IMR-90 (cell line): ENCODE measurements around the gene CYS1. TPM values are rescaled to one million over a fixed set of nuclear protein-coding genes. Genes with fewer than 3 reads are reported as not detected.

Source experiments
- ATAC-seq: fragments of 200-7000 bp; cut with Tn5 transposase; 2 replicates; pipeline ENCODE4 v1.9.1; 2020; ENCODE audit warnings: low read depth, mild to moderate bottlenecking, moderate library complexity
- BruUV-seq: library from RNA; stranded (reverse); fragments of 400-500 nt; replicated peaks from 2 replicates; lab custom pipeline; 2021; lab: Mats Ljungman, UMichigan
- CTCF ChIA-PET: fragments of 300-600 bp; formaldehyde crosslinking; extraction: SDS; loops from one replicate; lab custom pipeline; 2021; ENCODE audit warnings: antibody characterized with exemption; lab: Yijun Ruan, JAX
- POLR2A ChIA-PET: fragments of 300-600 bp; sonication (Branson Sonifier 250); formaldehyde crosslinking; loops from one replicate; lab custom pipeline; 2022; ENCODE audit warnings: antibody characterized with exemption; ENCODE audit not compliant: unreplicated experiment; lab: Charles Lee
- DNase-seq: peaks from one replicate; pipeline ENCODE4 v3.0.0; 2013
- H2AFZ ChIP-seq: replicated peaks from 2 replicates; pipeline ENCODE3; 2013; ENCODE audit warnings: low read length, mild to moderate bottlenecking; ENCODE audit not compliant: poor library complexity
- H2AK5ac ChIP-seq: 2 replicates; pipeline ENCODE4 v1.6.1; 2013; ENCODE audit warnings: low read depth, low read length, inconsistent platforms
- H2AK9ac ChIP-seq: replicated peaks from 2 replicates; pipeline ENCODE3; 2013; ENCODE audit warnings: mild to moderate bottlenecking, low read depth, low read length, moderate library complexity; ENCODE audit not compliant: poor library complexity
- H2BK120ac ChIP-seq: 2 replicates; pipeline ENCODE4 v1.6.1; 2013; ENCODE audit warnings: low read depth, low read length, inconsistent platforms
- H2BK15ac ChIP-seq: 3 replicates; pipeline ENCODE4 v1.6.1; 2013; ENCODE audit warnings: low read depth, low read length, inconsistent platforms
- H2BK20ac ChIP-seq: 2 replicates; pipeline ENCODE4 v1.6.1; 2013; ENCODE audit warnings: low read depth, mild to moderate bottlenecking, inconsistent platforms, low read length, moderate library complexity
- H2BK5ac ChIP-seq: 2 replicates; pipeline ENCODE4 v1.6.1; 2013; ENCODE audit warnings: mild to moderate bottlenecking, low read depth, low read length, inconsistent platforms; ENCODE audit not compliant: poor library complexity, severe bottlenecking
- H3K14ac ChIP-seq: replicated peaks from 2 replicates; pipeline ENCODE4 v1.6.1; 2013; ENCODE audit warnings: low read depth, low read length, inconsistent platforms
- H3K18ac ChIP-seq: 2 replicates; pipeline ENCODE4 v1.6.1; 2013; ENCODE audit warnings: low read depth, low read length, control low read depth
- H3K23ac ChIP-seq: 2 replicates; pipeline ENCODE4 v1.6.1; 2013; ENCODE audit warnings: low read depth, low read length, inconsistent platforms
- H3K27ac ChIP-seq: 2 replicates; pipeline ENCODE4 v1.5.1; 2013; ENCODE audit warnings: mild to moderate bottlenecking, control low read depth, low read length; ENCODE audit not compliant: insufficient read depth
- H3K27me3 ChIP-seq: 2 replicates; pipeline ENCODE4 v1.6.1; 2013; ENCODE audit warnings: low read length; ENCODE audit not compliant: control insufficient read depth, insufficient read depth
- H3K36me3 ChIP-seq: 2 replicates; pipeline ENCODE4 v1.6.1; 2013; ENCODE audit warnings: low read length, mixed read lengths; ENCODE audit not compliant: control insufficient read depth, insufficient read depth
- H3K4ac ChIP-seq: 2 replicates; pipeline ENCODE4 v1.6.1; 2013; ENCODE audit warnings: low read depth, low read length, inconsistent platforms
- H3K4me1 ChIP-seq: 2 replicates; pipeline ENCODE4 v1.6.1; 2013; ENCODE audit warnings: low read length, mixed read lengths; ENCODE audit not compliant: control insufficient read depth, insufficient read depth
- H3K4me2 ChIP-seq: 2 replicates; pipeline ENCODE4 v1.6.1; 2013; ENCODE audit warnings: low read depth, mild to moderate bottlenecking, control low read depth, low read length, moderate library complexity
- H3K4me3 ChIP-seq: 2 replicates; pipeline ENCODE4 v1.5.1; 2013; ENCODE audit warnings: low read depth, mild to moderate bottlenecking, control low read depth, low read length, moderate library complexity; ENCODE audit not compliant: insufficient read depth
- H3K56ac ChIP-seq: 2 replicates; pipeline ENCODE4 v1.6.1; 2013; ENCODE audit warnings: low read length, inconsistent platforms; ENCODE audit not compliant: insufficient read depth; ENCODE audit errors: extremely low read depth
- H3K79me1 ChIP-seq, 2 experiments: 2 replicates each; pipeline ENCODE4 v1.6.1; 2013; ENCODE audit warnings: low read length in 2 of 2, inconsistent platforms in 1 of 2, low read depth in 1 of 2
- H3K9ac ChIP-seq: 2 replicates; pipeline ENCODE4 v1.6.1; 2013; ENCODE audit warnings: low read depth, low read length, control low read depth
- H3K9me1 ChIP-seq: 2 replicates; pipeline ENCODE4 v1.6.1; 2013; ENCODE audit warnings: low read length, inconsistent platforms; ENCODE audit not compliant: insufficient read depth
- H3K9me3 ChIP-seq: 2 replicates; pipeline ENCODE4 v1.6.1; 2013; ENCODE audit warnings: low read length; ENCODE audit not compliant: control insufficient read depth, insufficient read depth
- H4K20me1 ChIP-seq: 2 replicates; pipeline ENCODE4 v1.6.1; 2013; ENCODE audit warnings: low read length, inconsistent platforms; ENCODE audit not compliant: insufficient read depth
- H4K5ac ChIP-seq: 2 replicates; pipeline ENCODE4 v1.6.1; 2013; ENCODE audit warnings: mild to moderate bottlenecking, low read depth, low read length, control low read depth
- H4K8ac ChIP-seq, 2 experiments: 2 replicates each; pipeline ENCODE4 v1.6.1; 2013; ENCODE audit warnings: low read depth in 2 of 2, low read length in 2 of 2, control low read depth in 1 of 2, inconsistent platforms in 1 of 2
- H4K91ac ChIP-seq: 2 replicates; pipeline ENCODE4 v1.6.1; 2013; ENCODE audit warnings: low read depth, low read length, inconsistent platforms; ENCODE audit not compliant: insufficient read depth
- CEBPB ChIP-seq: IDR thresholded peaks from 2 replicates; pipeline ENCODE4 v1.6.1; 2012; ENCODE audit warnings: low read depth, low read length, improper control_type of control experiment
- FOS ChIP-seq: fragments of 150-350 bp; IDR thresholded peaks from 2 replicates; pipeline ENCODE4 v1.6.1; 2016; ENCODE audit warnings: low read depth, low read length
- MAZ ChIP-seq: IDR thresholded peaks from 2 replicates; pipeline ENCODE4 v1.6.1; 2012; ENCODE audit warnings: low read depth, mild to moderate bottlenecking, low read length, improper control_type of control experiment, moderate library complexity, borderline replicate concordance
- MXI1 ChIP-seq: IDR thresholded peaks from 2 replicates; pipeline ENCODE4 v1.6.1; 2012; ENCODE audit warnings: low read depth, mild to moderate bottlenecking, low read length, moderate library complexity, borderline replicate concordance
- RAD21 ChIP-seq: IDR thresholded peaks from 2 replicates; pipeline ENCODE4 v1.6.1; 2012; ENCODE audit warnings: low read length, improper control_type of control experiment
- RFX5 ChIP-seq: IDR thresholded peaks from 2 replicates; pipeline ENCODE4 v1.8.0; 2012; ENCODE audit warnings: low read depth, mild to moderate bottlenecking, low read length, moderate library complexity
- SMC3 ChIP-seq: fragments of 150-350 bp; IDR thresholded peaks from 2 replicates; pipeline ENCODE4 v1.6.1; 2016; ENCODE audit warnings: low read depth, mild to moderate bottlenecking, antibody characterized with exemption, low read length, moderate library complexity
- USF2 ChIP-seq: fragments of 150-350 bp; IDR thresholded peaks from 2 replicates; pipeline ENCODE4 v1.6.1; 2017; ENCODE audit warnings: mild to moderate bottlenecking, antibody characterized with exemption, low read length, low read depth
- WGBS, 2 experiments: methylation state at CpG; one replicate each; pipeline versions ENCODE4 v1.1.5 to v1.1.7; 2013; ENCODE audit warnings: missing lambda C conversion rate in 2 of 2; ENCODE audit not compliant: insufficient read length in 1 of 2; ENCODE audit errors: extremely low coverage in 2 of 2; 5-methylcytosine and 5-hydroxymethylcytosine counted together
- dilution Hi-C: fragments of 300-500 bp; cut with HindIII; formaldehyde crosslinking; loops from one replicate; pipeline ENCODE4 v1.14.3; 2018; ENCODE audit warnings: low sequenced_read_pairs; ENCODE audit not compliant: unreplicated experiment
- in situ Hi-C: fragments of 300-500 bp; cut with MboI; formaldehyde crosslinking; loops from 3 replicates; pipeline ENCODE4 v1.14.3; 2019; ENCODE audit warnings: low sequenced_read_pairs, inconsistent platforms, mixed read lengths
- intact Hi-C: fragments of 100-400 bp; cut with micrococcal nuclease; formaldehyde crosslinking; loops from 2 replicates; pipeline ENCODE4 v1.10.0; 2022
- polyA plus RNA-seq, 3 experiments: library from polyadenylated mRNA; depleted of rRNA; stranded (reverse); fragments of >200 nt; gene quantifications; 2 replicates each; pipeline ENCODE4 v1.2.3, GENCODE V29; 2012; ENCODE audit warnings: low replicate concordance in 1 of 3
- total RNA-seq: library from RNA; depleted of rRNA; stranded (reverse); fragments of >200 nt; gene quantifications from 2 replicates; pipeline ENCODE4 v1.2.3, GENCODE V29; 2012
- TF ChIP-seq, protein P1 (sequence below): conservative IDR thresholded peaks from 2 replicates; pipeline ENCODE4 v1.5.1; 2012; ENCODE audit warnings: mild to moderate bottlenecking, low read depth, low read length, improper control_type of control experiment
- TF ChIP-seq, protein P2 (sequence below): fragments of 150-350 bp; IDR thresholded peaks from 2 replicates; pipeline ENCODE4 v1.6.1; 2016; ENCODE audit warnings: low read depth, mild to moderate bottlenecking, low read length, moderate library complexity, borderline replicate concordance

Gene CYS1
- total and polyA plus RNA-seq, 2 of the 4 experiments (the other 2 are of a cell fraction), result under 0.01 to 0.12 TPM

GRCh38 chr2:10012963-10013461 lies 67.2 kb downstream of the CYS1 start:
- no peak overlapping the region for H3K14ac ChIP-seq
- no peak overlapping the region for H3K18ac ChIP-seq
- peaks cover 5% of the 10 kb centered on the region for H3K9me3 ChIP-seq
- 92% methylated on average over 17 of the region's 29 CpGs; no CpG with 5 or more reads in 1 of the 2 experiments for WGBS, 2 experiments
- no peak overlapping the region for H2AFZ ChIP-seq
- no peak overlapping the region for H3K9ac ChIP-seq
- no peaks in the 10 kb centered on the region for H3K79me1 ChIP-seq
- H2AK5ac ChIP-seq, result no peak overlapping the region
- intact Hi-C loops, result no loop called here
- no peak overlapping the region for H2BK5ac ChIP-seq
- H3K4me1 ChIP-seq, result peaks cover 21% of the 10 kb centered on the region
- in situ Hi-C loops, result no loop called here
- ATAC-seq, result no peak
- H4K8ac ChIP-seq, result no peak overlapping the region
- no peaks in the 10 kb centered on the region for H4K20me1 ChIP-seq
- H2BK120ac ChIP-seq, result no peak overlapping the region
- H3K9me1 ChIP-seq, result peaks cover 8% of the 10 kb centered on the region
- H3K36me3 ChIP-seq, result no peaks in the 10 kb centered on the region
- no peak overlapping the region for H3K56ac ChIP-seq
- no peak overlapping the region for H2AK9ac ChIP-seq
- DNase-seq, result no peak
- POLR2A ChIA-PET, result no interaction called here
- no TSS peak for BruUV-seq
- H2BK15ac ChIP-seq, result no peak overlapping the region
- TF ChIP-seq MXI1, result no peak
- TF ChIP-seq RAD21, result no peak
- no peak for TF ChIP-seq CEBPB
- TF ChIP-seq, protein P1, sequence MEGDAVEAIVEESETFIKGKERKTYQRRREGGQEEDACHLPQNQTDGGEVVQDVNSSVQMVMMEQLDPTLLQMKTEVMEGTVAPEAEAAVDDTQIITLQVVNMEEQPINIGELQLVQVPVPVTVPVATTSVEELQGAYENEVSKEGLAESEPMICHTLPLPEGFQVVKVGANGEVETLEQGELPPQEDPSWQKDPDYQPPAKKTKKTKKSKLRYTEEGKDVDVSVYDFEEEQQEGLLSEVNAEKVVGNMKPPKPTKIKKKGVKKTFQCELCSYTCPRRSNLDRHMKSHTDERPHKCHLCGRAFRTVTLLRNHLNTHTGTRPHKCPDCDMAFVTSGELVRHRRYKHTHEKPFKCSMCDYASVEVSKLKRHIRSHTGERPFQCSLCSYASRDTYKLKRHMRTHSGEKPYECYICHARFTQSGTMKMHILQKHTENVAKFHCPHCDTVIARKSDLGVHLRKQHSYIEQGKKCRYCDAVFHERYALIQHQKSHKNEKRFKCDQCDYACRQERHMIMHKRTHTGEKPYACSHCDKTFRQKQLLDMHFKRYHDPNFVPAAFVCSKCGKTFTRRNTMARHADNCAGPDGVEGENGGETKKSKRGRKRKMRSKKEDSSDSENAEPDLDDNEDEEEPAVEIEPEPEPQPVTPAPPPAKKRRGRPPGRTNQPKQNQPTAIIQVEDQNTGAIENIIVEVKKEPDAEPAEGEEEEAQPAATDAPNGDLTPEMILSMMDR, result no peak
- TF ChIP-seq MAZ, result no peak
- no peak for TF ChIP-seq FOS
- TF ChIP-seq USF2, result no peak
- TF ChIP-seq RFX5, result no peak
- TF ChIP-seq SMC3, result no peak
- TF ChIP-seq, protein P2, sequence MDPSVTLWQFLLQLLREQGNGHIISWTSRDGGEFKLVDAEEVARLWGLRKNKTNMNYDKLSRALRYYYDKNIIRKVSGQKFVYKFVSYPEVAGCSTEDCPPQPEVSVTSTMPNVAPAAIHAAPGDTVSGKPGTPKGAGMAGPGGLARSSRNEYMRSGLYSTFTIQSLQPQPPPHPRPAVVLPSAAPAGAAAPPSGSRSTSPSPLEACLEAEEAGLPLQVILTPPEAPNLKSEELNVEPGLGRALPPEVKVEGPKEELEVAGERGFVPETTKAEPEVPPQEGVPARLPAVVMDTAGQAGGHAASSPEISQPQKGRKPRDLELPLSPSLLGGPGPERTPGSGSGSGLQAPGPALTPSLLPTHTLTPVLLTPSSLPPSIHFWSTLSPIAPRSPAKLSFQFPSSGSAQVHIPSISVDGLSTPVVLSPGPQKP, result no peak
- H3K4ac ChIP-seq, result no peak overlapping the region
- dilution Hi-C loops, result no loop called here
- H3K27me3 ChIP-seq, result no peaks in the 10 kb centered on the region; the same call in 1 of the 2 replicates
- H3K23ac ChIP-seq, result no peak overlapping the region
- no peak overlapping the region for H3K4me3 ChIP-seq
- no peak overlapping the region for H2BK20ac ChIP-seq
- no peak overlapping the region for H4K5ac ChIP-seq
- H3K27ac ChIP-seq, result no peak overlapping the region
- H4K91ac ChIP-seq, result no peak overlapping the region
- CTCF ChIA-PET, result no interaction called here
- no peak overlapping the region for H3K4me2 ChIP-seq
